Left lung (tissue), 10 donors: ENCODE measurements around the gene FGD3. TPM values are rescaled to one million over a fixed set of nuclear protein-coding genes. Genes with fewer than 3 reads are reported as not detected.
A peak's percentile ranks its signal among the peaks of the same experiment; 100 is the strongest.

Experiments
- ATAC-seq: fragments of 200-7000 bp; cut with Tn5 transposase; one replicate; pipeline ENCODE4 v1.9.1; 2020; ENCODE audit warnings: moderate library complexity
- DNase-seq, 4 donors: peaks; one replicate each; pipeline ENCODE4 v3.0.0-alpha.2; 2013 to 2020
- H3K27ac ChIP-seq, 2 donors: fragments of 200-600 bp; sonication (generic) in 1 of 2; one replicate each; pipeline versions ENCODE4 v1.5.0 to v1.8.0; 2020 to 2021
- H3K27me3 ChIP-seq, 2 donors: fragments of 200-600 bp; sonication (generic) in 1 of 2; one replicate each; pipeline versions ENCODE4 v1.5.0 to v1.8.0; 2020 to 2021
- H3K36me3 ChIP-seq, 2 donors: fragments of 200-600 bp; sonication (generic) in 1 of 2; one replicate each; pipeline versions ENCODE4 v1.5.0 to v1.8.0; 2020 to 2021
- H3K4me1 ChIP-seq, 2 donors: fragments of 200-600 bp; one replicate each; pipeline ENCODE4 v1.8.0; 2021
- H3K4me3 ChIP-seq, 2 donors: fragments of 200-600 bp; sonication (generic) in 1 of 2; one replicate each; pipeline versions ENCODE4 v1.5.0 to v1.8.0; 2020 to 2021; ENCODE audit warnings: mild to moderate bottlenecking in 1 of 2
- H3K9me3 ChIP-seq, 2 donors: fragments of 200-600 bp; sonication (generic) in 1 of 2; one replicate each; pipeline versions ENCODE4 v1.5.0 to v1.8.0; 2020 to 2021
- CTCF ChIP-seq, 2 donors: fragments of 200-600 bp; sonication (generic) in 1 of 2; IDR thresholded peaks; one replicate each; pipeline versions ENCODE4 v1.5.0 to v1.8.0; 2021; ENCODE audit warnings: antibody characterized with exemption in 2 of 2
- intact Hi-C, 2 donors: fragments of 100-400 bp; cut with DNase I; formaldehyde crosslinking; loops; one replicate each; pipeline versions ENCODE4 v1.11.2 to v1.14.2; 2022
- polyA plus RNA-seq, 6 donors: library from polyadenylated mRNA; unstranded; fragments of 120-200 nt; gene quantifications; one replicate each; pipeline ENCODE4 v1.2.1, GENCODE V29; 2013; ENCODE audit not compliant: insufficient read length in 6 of 6
- total RNA-seq, 2 donors: library from RNA; stranded (reverse); fragmentation: NEBNext Ultra II Directional; extraction: Animal tissue kit (Norgen Biotek cat#: 25700); gene quantifications; one replicate each; pipeline ENCODE4 v1.2.1, GENCODE V29; 2021
- donor health status: DM: no; HTN: yes; CAD: no.
- donor health status: DM: no; HTN: no; CAD: no.

FGD3 gene
- total and polyA plus RNA-seq, 8 donors, result 4.2 to 29.9 (median 7.8) TPM

GRCh38 chr9:92963831-92964606 lies 16.7 kb downstream of the FGD3 start:
- intact Hi-C loops, result no loop called here
- DNase-seq, result peak in 2 of 4 donors; percentile 70 to 86
- TF ChIP-seq CTCF (IDR thresholded peaks at IDR 0.05), result no peak
- H3K4me1 ChIP-seq, result peaks cover 0 to 67% of the 10 kb centered on the region in 2 donors
- peak overlapping the region; percentile 24 to 64 for H3K4me3 ChIP-seq
- peak; percentile 49 for ATAC-seq
- peaks cover 0 to 5% of the 10 kb centered on the region in 2 donors for H3K9me3 ChIP-seq
- no peaks in the 10 kb centered on the region for H3K27me3 ChIP-seq
- H3K36me3 ChIP-seq, result no peaks in the 10 kb centered on the region
- peak overlapping the region; percentile 73 to 94 for H3K27ac ChIP-seq

GRCh38 chr9:92964607-92965060 lies 17.3 kb downstream of the FGD3 start:
- peaks cover 0 to 5% of the 10 kb centered on the region in 2 donors for H3K9me3 ChIP-seq
- DNase-seq (peak in 1 of 4 donors; percentile 82), ATAC-seq (peak; percentile 9)
- H3K4me3 ChIP-seq, result peak overlapping the region; percentile 24 to 64
- no peaks in the 10 kb centered on the region for H3K36me3 ChIP-seq
- TF ChIP-seq CTCF (IDR thresholded peaks at IDR 0.05), result no peak
- peak overlapping the region; percentile 73 to 94 for H3K27ac ChIP-seq
- intact Hi-C loops, result no loop called here
- peaks cover 0 to 73% of the 10 kb centered on the region in 2 donors for H3K4me1 ChIP-seq
- no peaks in the 10 kb centered on the region for H3K27me3 ChIP-seq

- peak overlapping the region; percentile 24 to 64 for H3K4me3 ChIP-seq
Measured at GRCh38 chr9:92965061-92965758, 17.9 kb downstream of the FGD3 start.

GRCh38 chr9:92965759-92966517 lies 18.6 kb downstream of the FGD3 start:
- no peak for DNase-seq
- Histone ChIP-seq H3K4me1 (peaks cover 0 to 86% of the 10 kb centered on the region in 2 donors), H3K4me3 (peak overlapping the region; percentile 24 to 64), H3K36me3 (no peaks in the 10 kb centered on the region), H3K9me3 (peaks cover 0 to 5% of the 10 kb centered on the region in 2 donors), H3K27me3 (no peaks in the 10 kb centered on the region), H3K27ac (peak overlapping the region in 1 of 2 donors; percentile 94)
- intact Hi-C loops, result no loop called here
- no peak for TF ChIP-seq CTCF (IDR thresholded peaks at IDR 0.05)
- no peak for ATAC-seq

More at GRCh38 chr9:92965061-92965758, 17.9 kb downstream of the FGD3 start:
- DNase-seq, result peak in 2 of 4 donors; percentile 65 to 92
- Histone ChIP-seq H3K27ac (peak overlapping the region; percentile 73 to 94), H3K27me3 (no peaks in the 10 kb centered on the region), H3K4me1 (peaks cover 0 to 79% of the 10 kb centered on the region in 2 donors), H3K9me3 (peaks cover 0 to 5% of the 10 kb centered on the region in 2 donors), H3K36me3 (no peaks in the 10 kb centered on the region)
- ATAC-seq, result peak; percentile 58
- intact Hi-C loops, result no loop called here
- TF ChIP-seq CTCF (IDR thresholded peaks at IDR 0.05), result no peak
